ENCODE data around the gene THEM5. TPM values are rescaled to one million over a fixed set of nuclear protein-coding genes. Genes with fewer than 3 reads are reported as not detected.

Gene THEM5
- total RNA-seq, 2 donors from 2014 or later, result not detected

GRCh38 chr1:151892190-151892589 is 38.7 kb upstream of the THEM5 start:
- H3K9ac ChIP-seq (ENCODE audit: extremely low read depth, low read length, poor library complexity, severe bottlenecking), result no peak overlapping the region
- no peaks in the 10 kb centered on the region for H3K27me3 Mint-ChIP-seq (ENCODE audit: insufficient read depth)
- TF ChIP-seq, protein P1, sequence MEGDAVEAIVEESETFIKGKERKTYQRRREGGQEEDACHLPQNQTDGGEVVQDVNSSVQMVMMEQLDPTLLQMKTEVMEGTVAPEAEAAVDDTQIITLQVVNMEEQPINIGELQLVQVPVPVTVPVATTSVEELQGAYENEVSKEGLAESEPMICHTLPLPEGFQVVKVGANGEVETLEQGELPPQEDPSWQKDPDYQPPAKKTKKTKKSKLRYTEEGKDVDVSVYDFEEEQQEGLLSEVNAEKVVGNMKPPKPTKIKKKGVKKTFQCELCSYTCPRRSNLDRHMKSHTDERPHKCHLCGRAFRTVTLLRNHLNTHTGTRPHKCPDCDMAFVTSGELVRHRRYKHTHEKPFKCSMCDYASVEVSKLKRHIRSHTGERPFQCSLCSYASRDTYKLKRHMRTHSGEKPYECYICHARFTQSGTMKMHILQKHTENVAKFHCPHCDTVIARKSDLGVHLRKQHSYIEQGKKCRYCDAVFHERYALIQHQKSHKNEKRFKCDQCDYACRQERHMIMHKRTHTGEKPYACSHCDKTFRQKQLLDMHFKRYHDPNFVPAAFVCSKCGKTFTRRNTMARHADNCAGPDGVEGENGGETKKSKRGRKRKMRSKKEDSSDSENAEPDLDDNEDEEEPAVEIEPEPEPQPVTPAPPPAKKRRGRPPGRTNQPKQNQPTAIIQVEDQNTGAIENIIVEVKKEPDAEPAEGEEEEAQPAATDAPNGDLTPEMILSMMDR (conservative IDR thresholded peaks at IDR 0.05), result no peak

DNA sequence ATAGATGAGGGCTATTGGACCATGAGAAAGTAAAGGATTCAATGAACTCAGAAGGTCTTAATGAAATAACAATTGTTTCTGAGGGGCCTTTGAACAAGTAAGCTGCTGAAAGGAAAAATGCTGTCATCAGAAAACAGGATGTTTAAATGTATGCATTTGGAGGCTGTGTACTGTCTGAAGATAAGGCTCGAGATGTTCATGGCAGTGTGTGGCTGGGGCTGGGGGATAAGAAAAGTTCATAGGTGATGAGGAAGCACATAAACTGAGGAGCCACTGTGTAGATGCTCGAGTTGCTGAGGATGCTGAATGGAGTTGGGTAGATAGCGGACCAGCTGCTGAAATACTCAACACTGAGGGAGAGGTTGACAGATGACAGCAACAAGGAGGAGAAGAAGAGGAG is 38.0 kb upstream of the THEM5 start:
- Histone ChIP-seq H3K4me3 (ENCODE audit: low read length) (no peak overlapping the region), H3K9me3 (ENCODE audit: control insufficient read depth, low read length) (peaks cover 7% of the 10 kb centered on the region), H3K27me3 (ENCODE audit: control insufficient read depth, insufficient read depth, low read length, poor library complexity, severe bottlenecking) (no peaks in the 10 kb centered on the region), H3K36me3 (ENCODE audit: control insufficient read depth, insufficient read depth, low read length) (peaks cover 7% of the 10 kb centered on the region), H3K4me1 (ENCODE audit: control insufficient read depth, insufficient read depth, low read length) (peaks cover 16% of the 10 kb centered on the region), H3K27ac (ENCODE audit: low read depth, low read length) (no peak overlapping the region), H3K9ac (ENCODE audit: extremely low read depth, low read length, poor library complexity, severe bottlenecking) (no peak overlapping the region)
- no peak overlapping the region for H3K4me3 Mint-ChIP-seq
- TF ChIP-seq, protein P1 (conservative IDR thresholded peaks at IDR 0.05), result no peak
- H3K27ac Mint-ChIP-seq, result no peak overlapping the region
- no peaks in the 10 kb centered on the region for H3K27me3 Mint-ChIP-seq (ENCODE audit: insufficient read depth)
- H3K4me1 Mint-ChIP-seq, result peaks cover 32% of the 10 kb centered on the region
- 95 to 96% methylated on average over 3 of the region's 3 CpGs for WGBS, 2 experiments (ENCODE audit: insufficient coverage in 1 of 2, insufficient read length in 1 of 2)
- peaks cover 26% of the 10 kb centered on the region for H3K36me3 Mint-ChIP-seq (ENCODE audit: low read depth)
- peaks cover 5% of the 10 kb centered on the region for H3K9me3 Mint-ChIP-seq
- DNase-seq, result no peak

More at GRCh38 chr1:151892190-151892589, 38.7 kb upstream of the THEM5 start:
- no peak overlapping the region for H3K4me3 ChIP-seq (ENCODE audit: low read length)
- Mint-ChIP-seq H3K4me3 (no peak overlapping the region), H3K9me3 (peaks cover 1% of the 10 kb centered on the region), H3K36me3 (ENCODE audit: low read depth) (peaks cover 21% of the 10 kb centered on the region), H3K27ac (no peak overlapping the region), H3K4me1 (peaks cover 32% of the 10 kb centered on the region)
- H3K27ac ChIP-seq (ENCODE audit: low read depth, low read length), result no peak overlapping the region
- H3K36me3 ChIP-seq (ENCODE audit: control insufficient read depth, insufficient read depth, low read length), result peaks cover 7% of the 10 kb centered on the region
- DNase-seq, result no peak
- WGBS, 2 experiments (ENCODE audit: insufficient coverage in 1 of 2, insufficient read length in 1 of 2), result 88% methylated on average over 2 of the region's 2 CpGs; no CpG with 5 or more reads in 1 of the 2 experiments
- H3K9me3 ChIP-seq (ENCODE audit: control insufficient read depth, low read length), result peaks cover under 1% of the 10 kb centered on the region
- H3K27me3 ChIP-seq (ENCODE audit: control insufficient read depth, insufficient read depth, low read length, poor library complexity, severe bottlenecking), result no peaks in the 10 kb centered on the region
- peaks cover 16% of the 10 kb centered on the region for H3K4me1 ChIP-seq (ENCODE audit: control insufficient read depth, insufficient read depth, low read length)

GRCh38 chr1:151888972-151889570 is 35.6 kb upstream of the THEM5 start:
- no peak overlapping the region for H3K4me3 Mint-ChIP-seq
- Histone ChIP-seq H3K9me3 (ENCODE audit: control insufficient read depth, low read length) (peaks cover 8% of the 10 kb centered on the region), H3K9ac (ENCODE audit: extremely low read depth, low read length, poor library complexity, severe bottlenecking) (no peak overlapping the region), H3K27me3 (ENCODE audit: control insufficient read depth, insufficient read depth, low read length, poor library complexity, severe bottlenecking) (no peaks in the 10 kb centered on the region), H3K36me3 (ENCODE audit: control insufficient read depth, insufficient read depth, low read length) (peaks cover 7% of the 10 kb centered on the region), H3K4me3 (ENCODE audit: low read length) (no peak overlapping the region), H3K4me1 (ENCODE audit: control insufficient read depth, insufficient read depth, low read length) (peaks cover 8% of the 10 kb centered on the region), H3K27ac (ENCODE audit: low read depth, low read length) (no peak overlapping the region)
- H3K27me3 Mint-ChIP-seq (ENCODE audit: insufficient read depth), result no peaks in the 10 kb centered on the region
- no peak overlapping the region for H3K27ac Mint-ChIP-seq
- peaks cover 19% of the 10 kb centered on the region for H3K4me1 Mint-ChIP-seq
- TF ChIP-seq, protein P1 (conservative IDR thresholded peaks at IDR 0.05), result peak; percentile 74
- 82 to 90% methylated on average over 1 to 2 of the region's 2 CpGs for WGBS, 2 experiments (ENCODE audit: insufficient coverage in 1 of 2, insufficient read length in 1 of 2)
- no peak for DNase-seq
- peaks cover 34% of the 10 kb centered on the region for H3K36me3 Mint-ChIP-seq (ENCODE audit: low read depth)
- peaks cover 5% of the 10 kb centered on the region for H3K9me3 Mint-ChIP-seq

Measured in endodermal cell (in vitro differentiated cells).